ENCODE data around the gene TCF15.

DNA sequence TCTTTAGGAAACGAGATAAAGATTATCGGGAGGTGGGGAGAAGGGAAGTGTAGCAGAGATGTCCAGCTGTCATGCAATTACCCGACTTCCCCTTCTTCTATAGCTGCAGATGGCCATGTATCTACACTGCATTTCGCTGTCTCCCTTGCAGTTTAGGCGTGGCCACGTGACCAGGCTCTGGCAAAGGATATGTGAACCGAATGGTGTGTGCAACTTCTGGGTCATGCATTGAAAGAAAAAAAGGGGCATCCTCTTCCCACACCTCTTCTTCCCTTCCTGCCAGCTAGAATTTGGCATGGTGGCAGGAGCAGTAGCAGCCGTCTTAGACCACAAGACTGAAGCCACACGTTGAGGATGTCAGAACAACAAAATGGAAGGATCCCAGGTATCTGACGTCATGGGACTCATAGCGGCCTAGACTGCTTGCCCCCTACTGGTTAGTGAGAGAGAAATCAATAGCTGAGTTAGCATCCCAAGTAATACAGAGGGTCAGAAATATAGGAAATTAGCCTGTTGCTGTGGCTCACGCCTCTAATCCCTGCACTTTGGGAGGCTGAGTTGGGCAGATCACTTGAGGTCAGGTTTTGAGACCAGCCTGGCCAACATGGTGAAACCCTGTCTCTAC is 32.8 kb downstream of the TCF15 start:
- TF ChIP-seq, protein P1, sequence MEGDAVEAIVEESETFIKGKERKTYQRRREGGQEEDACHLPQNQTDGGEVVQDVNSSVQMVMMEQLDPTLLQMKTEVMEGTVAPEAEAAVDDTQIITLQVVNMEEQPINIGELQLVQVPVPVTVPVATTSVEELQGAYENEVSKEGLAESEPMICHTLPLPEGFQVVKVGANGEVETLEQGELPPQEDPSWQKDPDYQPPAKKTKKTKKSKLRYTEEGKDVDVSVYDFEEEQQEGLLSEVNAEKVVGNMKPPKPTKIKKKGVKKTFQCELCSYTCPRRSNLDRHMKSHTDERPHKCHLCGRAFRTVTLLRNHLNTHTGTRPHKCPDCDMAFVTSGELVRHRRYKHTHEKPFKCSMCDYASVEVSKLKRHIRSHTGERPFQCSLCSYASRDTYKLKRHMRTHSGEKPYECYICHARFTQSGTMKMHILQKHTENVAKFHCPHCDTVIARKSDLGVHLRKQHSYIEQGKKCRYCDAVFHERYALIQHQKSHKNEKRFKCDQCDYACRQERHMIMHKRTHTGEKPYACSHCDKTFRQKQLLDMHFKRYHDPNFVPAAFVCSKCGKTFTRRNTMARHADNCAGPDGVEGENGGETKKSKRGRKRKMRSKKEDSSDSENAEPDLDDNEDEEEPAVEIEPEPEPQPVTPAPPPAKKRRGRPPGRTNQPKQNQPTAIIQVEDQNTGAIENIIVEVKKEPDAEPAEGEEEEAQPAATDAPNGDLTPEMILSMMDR (IDR thresholded peaks at IDR 0.05; ENCODE audit: low read depth, low read length) = peak; percentile 33; the same call in 1 of the 2 replicates
- no peak for TF ChIP-seq EZH2phosphoT487 (IDR thresholded peaks at IDR 0.05; ENCODE audit: low read depth)

Measured in OCI-LY3 (cell line).